22Rv1 (cell line): ENCODE measurements around the gene STAM.
"Not testable (repeated sequence)": the region's sequence is repeated elsewhere in the genome, so short reads cannot be mapped to it uniquely, and the experiment has no call there.

Experiments used
- H3K27ac ChIP-seq: fragments of 450-650 bp; 2 replicates; pipeline ENCODE4 v1.5.1; 2017
- CTCF ChIP-seq: fragments of 450-650 bp; IDR thresholded peaks from 2 replicates; pipeline ENCODE4 v1.5.1; 2017; ENCODE audit warnings: mild to moderate bottlenecking
- ZFX ChIP-seq: fragments of 450-650 bp; IDR thresholded peaks from 2 replicates; pipeline ENCODE4 v1.6.1; 2017; ENCODE audit warnings: antibody characterized with exemption, borderline replicate concordance

Gene STAM

DNA sequence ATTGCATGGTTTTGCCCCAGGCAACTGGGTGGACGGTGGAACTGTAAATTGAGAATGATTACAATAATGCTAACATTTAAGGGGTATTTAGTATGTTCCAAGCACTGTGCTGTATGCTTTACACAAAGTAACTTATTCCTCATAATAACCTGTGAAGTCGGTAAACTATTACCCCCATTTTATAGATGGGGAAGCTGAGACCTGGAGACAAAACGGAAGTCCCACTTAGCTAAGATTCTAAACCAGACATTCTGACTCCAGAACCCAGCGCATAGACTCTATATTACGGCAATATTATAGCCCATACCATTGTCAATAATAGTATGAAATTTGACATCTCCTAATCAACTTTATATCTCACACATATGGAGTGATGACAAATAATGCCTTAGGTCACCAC, 68.1 kb downstream of the STAM start:
- TF ChIP-seq CTCF (no peak), ZFX (no peak)
- no peak overlapping the region for H3K27ac ChIP-seq

DNA sequence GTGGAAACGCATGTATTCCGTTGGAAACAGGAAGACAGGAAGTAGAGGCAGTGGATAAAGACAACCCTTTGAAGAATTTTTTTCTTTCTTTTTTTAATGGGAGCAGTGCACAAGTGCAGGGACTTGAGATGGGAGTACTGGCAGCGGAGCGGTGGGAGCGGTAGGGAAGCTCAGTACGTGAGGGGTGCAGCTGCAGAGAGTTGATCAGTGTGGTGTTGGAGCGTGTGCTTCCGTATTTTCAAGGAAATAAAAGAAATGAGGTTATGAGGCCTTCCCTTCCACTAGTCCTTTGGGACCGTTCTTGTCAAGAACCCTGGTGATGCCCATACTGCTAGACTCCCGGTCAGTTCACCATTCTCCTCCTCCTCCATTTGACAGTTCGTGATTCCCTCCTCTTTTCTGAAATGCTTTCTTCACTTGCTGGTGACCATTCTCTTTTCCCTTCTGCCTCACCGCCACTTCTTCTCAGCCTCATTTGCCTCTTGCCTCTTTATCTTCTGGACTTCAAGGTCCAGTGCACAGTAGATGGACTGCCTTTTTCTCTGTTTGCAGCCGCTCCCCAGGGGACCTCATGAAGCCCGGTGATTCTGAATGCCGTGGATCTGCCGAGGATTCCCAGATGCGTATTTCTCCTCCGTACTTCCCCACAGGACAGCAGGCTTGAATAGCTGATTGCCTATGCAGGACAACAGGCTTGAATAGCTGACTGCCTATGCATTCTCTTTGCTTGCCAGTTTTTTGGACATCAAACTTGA, 68.9 kb downstream of the STAM start:
- no peak overlapping the region for H3K27ac ChIP-seq
- TF ChIP-seq CTCF (no peak), ZFX (no peak)

- TF ChIP-seq ZFX = no peak
- no peak for TF ChIP-seq CTCF
These were observed 69.8 kb downstream of the STAM start for GRCh38 chr10:17713758-17714157.

DNA sequence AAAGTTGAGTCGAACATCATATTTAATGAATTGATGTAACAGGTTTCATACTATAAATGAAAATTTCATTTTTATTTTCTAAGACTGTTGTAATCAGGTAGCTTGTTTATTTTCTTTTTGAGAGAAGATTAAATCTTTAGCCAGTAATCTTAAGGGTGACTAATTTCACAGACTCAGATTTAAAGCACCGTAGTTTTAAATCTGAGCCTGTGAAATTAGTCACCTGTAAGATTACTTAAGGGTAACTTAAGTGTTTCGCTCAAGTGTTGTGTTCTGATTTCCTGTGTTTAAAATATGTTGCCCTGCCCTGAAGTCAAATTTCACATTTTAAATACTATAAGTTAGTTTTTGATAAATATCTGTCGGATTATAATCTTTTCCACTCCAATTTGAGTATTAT, 72.2 kb downstream of the STAM start:
- TF ChIP-seq ZFX (no peak), CTCF (no peak)
- no peak overlapping the region for H3K27ac ChIP-seq

More at GRCh38 chr10:17713758-17714157, 69.8 kb downstream of the STAM start:
- H3K27ac ChIP-seq = no peak overlapping the region

DNA sequence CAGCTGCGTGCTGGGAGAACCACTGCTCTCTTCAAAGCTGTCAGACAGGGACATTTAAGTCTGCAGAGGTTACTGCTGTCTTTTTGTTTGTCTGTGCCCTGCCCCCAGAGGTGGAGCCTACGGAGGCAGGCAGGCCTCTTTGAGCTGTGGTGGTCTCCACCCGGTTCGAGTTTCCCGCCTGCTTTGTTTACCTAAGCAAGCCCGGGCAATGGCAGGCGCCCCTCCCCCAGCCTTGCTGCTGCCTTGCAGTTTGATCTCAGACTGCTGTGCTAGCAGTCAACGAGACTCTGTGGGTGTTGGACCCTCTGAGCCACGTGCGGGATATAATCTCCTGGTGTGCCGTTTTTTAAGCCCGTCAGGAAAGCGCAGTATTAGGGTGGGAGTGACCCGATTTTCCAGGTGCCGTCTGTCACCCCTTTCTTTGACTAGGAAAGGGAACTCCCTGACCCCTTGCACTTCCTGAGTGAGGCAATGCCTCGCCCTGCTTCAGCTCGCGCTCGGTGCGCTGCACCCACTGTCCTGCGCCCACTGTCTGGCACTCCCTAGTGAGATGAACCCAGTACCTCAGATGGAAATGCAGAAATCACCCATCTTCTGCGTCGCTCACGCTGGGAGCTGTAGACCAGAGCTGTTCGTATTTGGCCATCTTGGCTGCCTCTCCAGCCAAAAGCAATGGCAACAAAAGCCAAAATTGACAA, 78.5 kb downstream of the STAM start:
- not testable (repeated sequence) for H3K27ac ChIP-seq

DNA sequence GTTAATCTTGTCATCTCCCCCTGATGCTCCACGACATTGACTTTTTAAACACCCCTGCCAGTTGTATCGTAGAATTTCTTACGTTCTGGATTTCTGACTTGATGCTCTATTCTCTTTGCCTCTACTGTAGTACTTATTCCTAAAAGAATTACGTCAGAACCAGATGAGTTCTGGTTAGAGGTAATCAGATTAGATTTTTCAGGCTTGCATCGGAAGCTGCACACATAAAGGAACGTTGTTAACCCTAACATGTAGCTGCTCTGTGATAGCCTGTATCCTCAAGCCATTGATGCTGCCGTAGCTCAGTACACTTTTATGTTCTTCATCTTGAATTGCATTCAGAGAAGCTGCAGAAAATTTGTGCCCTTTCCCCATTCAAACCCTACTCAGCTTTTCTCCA, 81.8 kb downstream of the STAM start:
- TF ChIP-seq ZFX = no peak
- no peak for TF ChIP-seq CTCF
- no peak overlapping the region for H3K27ac ChIP-seq

- TF ChIP-seq ZFX (no peak), CTCF (no peak)
- no peak overlapping the region for H3K27ac ChIP-seq
These were observed 85.7 kb downstream of the STAM start for GRCh38 chr10:17729630-17730029.

- no peak overlapping the region for H3K27ac ChIP-seq
- TF ChIP-seq ZFX = no peak
- no peak for TF ChIP-seq CTCF
These were observed 86.7 kb downstream of the STAM start for GRCh38 chr10:17730667-17731066.
